ENCODE data around the gene GRIK4. TPM values are rescaled to one million over a fixed set of nuclear protein-coding genes. Genes with fewer than 3 reads are reported as not detected.

Gene GRIK4
- total RNA-seq, 2 experiments from 2014 or later: not detected

- peaks cover 69% of the 10 kb centered on the region for H3K27me3 Mint-ChIP-seq
- POLR2A ChIA-PET: no interaction called here
- no peak overlapping the region for H3K27ac Mint-ChIP-seq
- H3K36me3 Mint-ChIP-seq: no peaks in the 10 kb centered on the region
- peaks cover 8% of the 10 kb centered on the region for H3K4me1 Mint-ChIP-seq (ENCODE audit: low read depth)
- DNase-seq: no peak
- no peaks in the 10 kb centered on the region for H3K9me3 Mint-ChIP-seq
- intact Hi-C loops (cut with micrococcal nuclease): loop anchor here (1.0 to 2.0 kb wide), 4 partner anchors 173 to 683 kb away; no protein-coding TSS in a partner anchor
- H3K4me3 Mint-ChIP-seq: no peak overlapping the region
- CTCF ChIA-PET: interaction anchor here (0.7 to 4.6 kb wide), 12 partner anchors 11 to 683 kb away, joined by 3 to 59 read pairs (median 4); partner anchors contain the start of gene ARHGEF12
Measured at GRCh38 chr11:120511820-120512738, 531 bp downstream of the GRIK4 start.

GRCh38 chr11:120512739-120513435 lies 1.3 kb downstream of the GRIK4 start:
- Mint-ChIP-seq H3K4me1 (ENCODE audit: low read depth) (peaks cover 8% of the 10 kb centered on the region), H3K9me3 (no peaks in the 10 kb centered on the region), H3K4me3 (no peak overlapping the region), H3K36me3 (no peaks in the 10 kb centered on the region), H3K27me3 (peaks cover 68% of the 10 kb centered on the region), H3K27ac (no peak overlapping the region)
- intact Hi-C loops (cut with micrococcal nuclease): no loop called here
- POLR2A ChIA-PET: no interaction called here
- DNase-seq: no peak
- CTCF ChIA-PET: interaction anchor here (1.2 to 1.5 kb wide), 2 partner anchors 289 to 682 kb away, joined by 3 to 5 read pairs; no protein-coding TSS in a partner anchor

GRCh38 chr11:120513436-120514315 lies 2.1 kb downstream of the GRIK4 start:
- H3K4me3 Mint-ChIP-seq: no peak overlapping the region
- intact Hi-C loops (cut with micrococcal nuclease): no loop called here
- no peaks in the 10 kb centered on the region for H3K36me3 Mint-ChIP-seq
- H3K9me3 Mint-ChIP-seq: no peaks in the 10 kb centered on the region
- POLR2A ChIA-PET: no interaction called here
- CTCF ChIA-PET: no interaction called here
- H3K27ac Mint-ChIP-seq: no peak overlapping the region
- peaks cover 63% of the 10 kb centered on the region for H3K27me3 Mint-ChIP-seq
- peaks cover 8% of the 10 kb centered on the region for H3K4me1 Mint-ChIP-seq (ENCODE audit: low read depth)
- DNase-seq: no peak

GRCh38 chr11:120514541-120515121 lies 3.1 kb downstream of the GRIK4 start:
- POLR2A ChIA-PET: no interaction called here
- H3K4me1 Mint-ChIP-seq (ENCODE audit: low read depth): peaks cover 8% of the 10 kb centered on the region
- H3K9me3 Mint-ChIP-seq: no peaks in the 10 kb centered on the region
- DNase-seq: no peak
- no peaks in the 10 kb centered on the region for H3K36me3 Mint-ChIP-seq
- no peak overlapping the region for H3K4me3 Mint-ChIP-seq
- H3K27me3 Mint-ChIP-seq: peaks cover 57% of the 10 kb centered on the region
- intact Hi-C loops (cut with micrococcal nuclease): no loop called here
- CTCF ChIA-PET: no interaction called here
- no peak overlapping the region for H3K27ac Mint-ChIP-seq

GRCh38 chr11:120515186-120515723 lies 3.7 kb downstream of the GRIK4 start:
- Mint-ChIP-seq H3K4me1 (ENCODE audit: low read depth) (peaks cover 8% of the 10 kb centered on the region), H3K27me3 (peaks cover 51% of the 10 kb centered on the region), H3K9me3 (no peaks in the 10 kb centered on the region), H3K36me3 (no peaks in the 10 kb centered on the region), H3K27ac (no peak overlapping the region), H3K4me3 (no peak overlapping the region)
- ChIA-PET POLR2A (no interaction called here), CTCF (no interaction called here)
- DNase-seq: no peak
- intact Hi-C loops (cut with micrococcal nuclease): no loop called here

- no peak overlapping the region for H3K27ac Mint-ChIP-seq
- H3K9me3 Mint-ChIP-seq: no peaks in the 10 kb centered on the region
- intact Hi-C loops (cut with micrococcal nuclease): no loop called here
- ChIA-PET POLR2A (no interaction called here), CTCF (interaction anchor here (1.0 kb wide), 1 partner anchor 168 kb away, joined by 3 read pairs; no protein-coding TSS in a partner anchor)
- peaks cover 44% of the 10 kb centered on the region for H3K27me3 Mint-ChIP-seq
- H3K4me1 Mint-ChIP-seq (ENCODE audit: low read depth): peaks cover 6% of the 10 kb centered on the region
- no peaks in the 10 kb centered on the region for H3K36me3 Mint-ChIP-seq
- no peak overlapping the region for H3K4me3 Mint-ChIP-seq
- DNase-seq: no peak
Measured at GRCh38 chr11:120516461-120517389, 5.2 kb downstream of the GRIK4 start.

GRCh38 chr11:120517390-120517761 lies 5.8 kb downstream of the GRIK4 start:
- intact Hi-C loops (cut with micrococcal nuclease): no loop called here
- CTCF ChIA-PET: no interaction called here

GRCh38 chr11:120517801-120518291 lies 6.3 kb downstream of the GRIK4 start:
- POLR2A ChIA-PET: no interaction called here
- peaks cover 40% of the 10 kb centered on the region for H3K27me3 Mint-ChIP-seq
- intact Hi-C loops (cut with micrococcal nuclease): no loop called here
- no peaks in the 10 kb centered on the region for H3K9me3 Mint-ChIP-seq
- no peaks in the 10 kb centered on the region for H3K36me3 Mint-ChIP-seq
- H3K4me3 Mint-ChIP-seq: no peak overlapping the region
- H3K27ac Mint-ChIP-seq: no peak overlapping the region
- DNase-seq: no peak
- CTCF ChIA-PET: no interaction called here
- H3K4me1 Mint-ChIP-seq (ENCODE audit: low read depth): peaks cover 6% of the 10 kb centered on the region

More at GRCh38 chr11:120517390-120517761, 5.8 kb downstream of the GRIK4 start:
- Mint-ChIP-seq H3K27ac (no peak overlapping the region), H3K4me1 (ENCODE audit: low read depth) (peaks cover 6% of the 10 kb centered on the region), H3K9me3 (no peaks in the 10 kb centered on the region), H3K4me3 (no peak overlapping the region), H3K27me3 (peaks cover 41% of the 10 kb centered on the region), H3K36me3 (no peaks in the 10 kb centered on the region)
- DNase-seq: no peak
- POLR2A ChIA-PET: no interaction called here

- CTCF ChIA-PET: no interaction called here
- no peak for DNase-seq
- H3K4me3 Mint-ChIP-seq: no peak overlapping the region
- POLR2A ChIA-PET: no interaction called here
- H3K36me3 Mint-ChIP-seq: no peaks in the 10 kb centered on the region
- intact Hi-C loops (cut with micrococcal nuclease): no loop called here
- peaks cover 6% of the 10 kb centered on the region for H3K4me1 Mint-ChIP-seq (ENCODE audit: low read depth)
- H3K27ac Mint-ChIP-seq: no peak overlapping the region
- peaks cover 38% of the 10 kb centered on the region for H3K27me3 Mint-ChIP-seq
- no peaks in the 10 kb centered on the region for H3K9me3 Mint-ChIP-seq
Measured at GRCh38 chr11:120518356-120518755, 6.8 kb downstream of the GRIK4 start.

- intact Hi-C loops (cut with micrococcal nuclease): no loop called here
- H3K27ac Mint-ChIP-seq: no peak overlapping the region
- no peak overlapping the region for H3K4me3 Mint-ChIP-seq
- H3K36me3 Mint-ChIP-seq: no peaks in the 10 kb centered on the region
- peaks cover 6% of the 10 kb centered on the region for H3K4me1 Mint-ChIP-seq (ENCODE audit: low read depth)
- H3K27me3 Mint-ChIP-seq: peaks cover 31% of the 10 kb centered on the region
- ChIA-PET POLR2A (no interaction called here), CTCF (no interaction called here)
- no peak for DNase-seq
- H3K9me3 Mint-ChIP-seq: no peaks in the 10 kb centered on the region
Measured at GRCh38 chr11:120519474-120519873, 7.9 kb downstream of the GRIK4 start.

Measured in activated CD4-positive, alpha-beta memory T cell treated with anti-CD3 and anti-CD28 coated beads for 36 hours (primary cell).